K562 (cell line): ENCODE results near the gene FARP2. TPM values are rescaled to one million over a fixed set of nuclear protein-coding genes. Genes with fewer than 3 reads are reported as not detected.

Experiments used
- ATAC-seq: fragments of 200-7000 bp; cut with Tn5 transposase; 3 replicates; pipeline ENCODE4 v1.9.1; 2020; ENCODE audit warnings: moderate library complexity
- BruUV-seq: library from RNA; stranded (reverse); fragments of 400-500 nt; replicated peaks from 2 replicates; lab custom pipeline; 2021; lab: Mats Ljungman, UMichigan
- CTCF ChIA-PET: fragments of 300-600 bp; formaldehyde crosslinking; extraction: SDS; loops from one replicate; lab custom pipeline; 2021; ENCODE audit warnings: low intra/inter-chr PET ratio; lab: Yijun Ruan, JAX
- POLR2A ChIA-PET: fragments of 300-600, 350-650 bp; sonication (Branson Sonifier 250); formaldehyde crosslinking; extraction: SDS; loops from one replicate; lab custom pipeline; 2021; ENCODE audit warnings: antibody characterized with exemption, inconsistent platforms; lab: Yijun Ruan, JAX
- DNase-seq, 4 experiments: peaks; one replicate each; pipeline versions ENCODE4 v3.0.0 to v3.0.0-alpha.2; 2011 to 2018; ENCODE audit warnings: low spot score in 3 of 4, mixed read lengths in 3 of 4; ENCODE audit errors: extremely low read depth in 1 of 4
- FAIRE-seq: peaks from 2 replicates; lab custom pipeline; 2011; peaks lifted over from hg19 to GRCh38; lab: Jason Lieb, UNC
- H2AFZ ChIP-seq: 2 replicates; pipeline ENCODE4 v1.6.0; 2011; ENCODE audit warnings: low read depth, low read length, control low read depth, inconsistent platforms
- H3K27ac ChIP-seq: fragments of 200-600 bp; 3 replicates; pipeline ENCODE4 v1.8.0; 2011; ENCODE audit warnings: low read depth, mild to moderate bottlenecking, control low read depth, inconsistent platforms, low read length, moderate library complexity, mixed read lengths; ENCODE audit errors: extremely low read depth
- H3K27me3 ChIP-seq, 2 experiments: fragments of 300-600 bp in 1 of 2; 2 replicates in 1 of 2; 3 replicates in 1 of 2; pipeline versions ENCODE4 v1.6.0 to v1.8.0; 2011; ENCODE audit warnings: inconsistent platforms in 2 of 2, low read length in 2 of 2, mild to moderate bottlenecking in 1 of 2, mixed read lengths in 1 of 2, moderate library complexity in 1 of 2; ENCODE audit not compliant: control insufficient read depth in 2 of 2, insufficient read depth in 2 of 2
- H3K36me3 ChIP-seq: fragments of 300-600 bp; 3 replicates; pipeline ENCODE4 v1.8.0; 2011; ENCODE audit warnings: mild to moderate bottlenecking, low read length, inconsistent platforms; ENCODE audit not compliant: control insufficient read depth, insufficient read depth
- H3K4me1 ChIP-seq, 2 experiments: fragments of 200-600 bp in 1 of 2; replicated peaks in 1 of 2; 2 replicates in 1 of 2; 3 replicates in 1 of 2; pipeline versions ENCODE4 v1.5.1 to v1.8.0; 2011; ENCODE audit warnings: inconsistent platforms in 2 of 2, low read length in 2 of 2, mild to moderate bottlenecking in 1 of 2, mixed read lengths in 1 of 2, moderate library complexity in 1 of 2; ENCODE audit not compliant: control insufficient read depth in 2 of 2, insufficient read depth in 2 of 2
- H3K4me2 ChIP-seq: 2 replicates; pipeline ENCODE4 v1.6.1; 2011; ENCODE audit warnings: low read length, control low read depth, inconsistent platforms, mixed read lengths; ENCODE audit not compliant: insufficient read depth
- H3K4me3 ChIP-seq: fragments of 200-600 bp; sonication (generic), shearing (Covaris generic); 2 replicates; pipeline ENCODE4 v1.5.1; 2016; ENCODE audit warnings: control low read depth, inconsistent platforms
- H3K79me2 ChIP-seq: fragments of 200-600 bp; 3 replicates; pipeline ENCODE4 v1.8.0; 2011; ENCODE audit warnings: low read length, inconsistent platforms; ENCODE audit not compliant: control insufficient read depth, insufficient read depth
- H3K9ac ChIP-seq, 2 experiments: 2 replicates each; pipeline versions ENCODE4 v1.6.0 to v1.6.1; 2011; ENCODE audit warnings: low read depth in 2 of 2, low read length in 2 of 2, control low read depth in 1 of 2, inconsistent platforms in 1 of 2, mild to moderate bottlenecking in 1 of 2, mixed read lengths in 1 of 2; ENCODE audit not compliant: insufficient read depth in 1 of 2
- H3K9me1 ChIP-seq: one replicate; pipeline ENCODE4 v1.6.0; 2011; ENCODE audit warnings: inconsistent platforms, mild to moderate bottlenecking, low read length, moderate library complexity; ENCODE audit not compliant: control insufficient read depth, insufficient read depth
- H3K9me3 ChIP-seq: replicated peaks from 2 replicates; pipeline ENCODE4 v1.5.1; 2011; ENCODE audit warnings: low read depth, low read length, inconsistent platforms; ENCODE audit not compliant: control insufficient read depth, insufficient read depth
- H4K20me1 ChIP-seq: replicated peaks from 2 replicates; pipeline ENCODE4 v1.6.1; 2011; ENCODE audit warnings: low read length, inconsistent platforms, mixed read lengths; ENCODE audit not compliant: control insufficient read depth, insufficient read depth
- BCL6 ChIP-seq: fragments of 250-450 bp; sonication (Bioruptor Pico); IDR thresholded peaks from 2 replicates; pipeline ENCODE4 v1.4.0; 2020
- BRD4 ChIP-seq: fragments of 200-600 bp; sonication (generic); IDR thresholded peaks from 2 replicates; pipeline ENCODE4 v1.6.1; 2017; ENCODE audit warnings: inconsistent platforms
- CBFA2T2 ChIP-seq: fragments of 450-650 bp; conservative IDR thresholded peaks from 2 replicates; pipeline ENCODE4 v1.6.1; 2017; ENCODE audit warnings: mild to moderate bottlenecking
- FOXJ3 ChIP-seq: sonication (generic); formaldehyde crosslinking; IDR thresholded peaks from 2 replicates; pipeline ENCODE4 v1.4.0; 2020; ENCODE audit warnings: mild to moderate bottlenecking, missing genetic modification reagents
- MYNN ChIP-seq, 2 experiments: sonication (generic); formaldehyde crosslinking in 1 of 2; IDR thresholded peaks; 2 replicates each; pipeline versions ENCODE4 v1.5.0 to v1.6.1; 2016 to 2020; ENCODE audit warnings: antibody characterized with exemption in 1 of 2, missing genetic modification reagents in 1 of 2
- NCOA1 ChIP-seq: fragments of 450-650 bp; IDR thresholded peaks from 2 replicates; pipeline ENCODE4 v1.6.1; 2016; ENCODE audit warnings: low read depth
- NFE2 ChIP-seq: IDR thresholded peaks from 2 replicates; pipeline ENCODE4 v1.6.1; 2014; ENCODE audit warnings: antibody characterized with exemption, low read depth
- RAD51 ChIP-seq: fragments of 450-650 bp; IDR thresholded peaks from 2 replicates; pipeline ENCODE4 v1.7.1; 2016; ENCODE audit warnings: low read depth, mild to moderate bottlenecking, borderline replicate concordance
- RBM22 ChIP-seq: fragments of 200-400 bp; formaldehyde crosslinking; IDR thresholded peaks from 2 replicates; pipeline ENCODE4 v1.6.1; 2018; ENCODE audit warnings: low read length, low read depth; ENCODE audit not compliant: poor library complexity, severe bottlenecking
- RUNX1 ChIP-seq: sonication (generic); IDR thresholded peaks from 2 replicates; pipeline ENCODE4 v1.6.1; 2016; ENCODE audit warnings: antibody characterized with exemption, low read depth
- TBL1XR1 ChIP-seq, 2 experiments: IDR thresholded peaks; 2 replicates each; pipeline ENCODE4 v1.6.1; 2012; ENCODE audit warnings: improper control_type of control experiment in 2 of 2, low read length in 2 of 2, mild to moderate bottlenecking in 1 of 2
- WHSC1 ChIP-seq: IDR thresholded peaks from one replicate; pipeline ENCODE4 v1.6.1; 2012; ENCODE audit warnings: low read length, control low read depth, inconsistent platforms
- ZFX ChIP-seq: sonication (generic); formaldehyde crosslinking; IDR thresholded peaks from 2 replicates; pipeline ENCODE4 v1.8.0; 2022; ENCODE audit warnings: mild to moderate bottlenecking, missing genetic modification reagents, moderate library complexity
- ZNF347 ChIP-seq: fragments of 450-650 bp; formaldehyde crosslinking; IDR thresholded peaks from 2 replicates; pipeline ENCODE4 v1.4.0; 2020; ENCODE audit warnings: low read depth, mild to moderate bottlenecking, moderate library complexity
- ZNF589 ChIP-seq: fragments of 200-800 bp; sonication (Bioruptor generic); IDR thresholded peaks from 2 replicates; pipeline ENCODE4 v1.6.1; 2016; ENCODE audit warnings: low read depth, missing genetic modification characterization, missing compliant biosample characterization
- ZNF77 ChIP-seq: fragments of 250-450 bp; sonication (Bioruptor Pico); IDR thresholded peaks from 2 replicates; pipeline ENCODE4 v1.5.0; 2020
- ZSCAN29 ChIP-seq: fragments of 450-650 bp; IDR thresholded peaks from 2 replicates; pipeline ENCODE4 v1.6.1; 2017
- whole genome bisulfite sequencing: fragments of 100-300 bp; shearing (Covaris generic); methylation state at CpG from one replicate; pipeline ENCODE4 v1.1.6; 2016; ENCODE audit warnings: low coverage, mixed read lengths; ENCODE audit not compliant: insufficient coverage; ENCODE audit errors: missing lambda C conversion rate; 5-methylcytosine and 5-hydroxymethylcytosine counted together
- in situ Hi-C: fragments of 300-500 bp; cut with MboI; formaldehyde crosslinking; loops from 4 replicates; pipeline ENCODE4 v1.15.0; 2018; ENCODE audit warnings: inconsistent platforms, mixed read lengths
- intact Hi-C: fragments of 100-400 bp; cut with micrococcal nuclease; formaldehyde crosslinking; loops from 2 replicates; pipeline ENCODE4 v1.14.2; 2022
- polyA plus RNA-seq, 8 experiments: library from polyadenylated mRNA; depleted of rRNA in 4 of 8; stranded (reverse) in 5 of 8; unstranded in 3 of 8; fragments of >200 nt; fragmentation: Nextera tagmentation in 2 of 8; fragmentation: Illumina TruSeq in 1 of 8; extraction: Ambion mirVana in 2 of 8; extraction: Trizol in 1 of 8; gene quantifications; 2 replicates each; pipeline versions ENCODE4 v1.2.1 to v1.2.3, GENCODE V29; 2011 to 2014; ENCODE audit warnings: inconsistent platforms in 1 of 8, missing spikeins in 1 of 8
- total RNA-seq, 7 experiments: library from RNA; depleted of rRNA in 6 of 7; stranded (reverse); fragments of >200 nt in 6 of 7; fragmentation: Illumina TruSeq in 2 of 7; extraction: Trizol in 2 of 7; gene quantifications; 2 replicates each; pipeline versions ENCODE4 v1.2.1 to v1.2.3, GENCODE V29; 2011 to 2021; ENCODE audit warnings: low replicate concordance in 1 of 7

Gene FARP2
- total and polyA plus RNA-seq, 9 of the 15 experiments (the other 6 are each of a cell fraction or from before 2014, with no cell fraction given), result 4.1 to 38.1 (median 21.1) TPM

- ATAC-seq, result no peak
- POLR2A ChIA-PET, result no interaction called here
- H3K36me3 ChIP-seq, result peaks cover 86% of the 10 kb centered on the region
Observed at GRCh38 chr2:241339839-241340630, 16.1 kb upstream of the FARP2 start.

More at GRCh38 chr2:241339839-241340630, 16.1 kb upstream of the FARP2 start:
- Histone ChIP-seq H3K27ac (no peak overlapping the region), H3K27me3 (no peaks in the 10 kb centered on the region), H3K9ac (no peak overlapping the region), H3K79me2 (no peaks in the 10 kb centered on the region), H3K4me1 (no peaks in the 10 kb centered on the region), H3K9me3 (no peaks in the 10 kb centered on the region), H3K4me2 (no peak overlapping the region), H3K4me3 (no peak overlapping the region), H4K20me1 (no peaks in the 10 kb centered on the region; the same call in 1 of the 2 replicates), H2AFZ (no peak overlapping the region), H3K9me1 (no peaks in the 10 kb centered on the region)
- DNase-seq (no peak), FAIRE-seq (no peak)
- 78% methylated on average over 8 of the region's 8 CpGs for WGBS
- CTCF ChIA-PET, result no interaction called here
- TF ChIP-seq MYNN (IDR thresholded peaks at IDR 0.05) (no peak), MYNN (CRISPR knock-in tag; IDR thresholded peaks at IDR 0.05) (no peak), ZNF589 (no peak), CBFA2T2 (no peak), WHSC1 (no peak), BCL6 (CRISPR knock-in tag) (no peak), ZFX (CRISPR knock-in tag) (no peak), BRD4 (no peak), NFE2 (no peak), RAD51 (no peak), NCOA1 (no peak), TBL1XR1 (IDR thresholded peaks at IDR 0.05; ENCODE audit: low read length in 2 of 2) (no peak), FOXJ3 (no peak), ZNF77 (no peak), RUNX1 (no peak), ZSCAN29 (no peak), RBM22 (no peak), ZNF347 (CRISPR knock-in tag) (no peak)
- in situ Hi-C loops (no loop called here), intact Hi-C loops (no loop called here)
- BruUV-seq, result no TSS peak
